Erythroblast (primary cell): ENCODE data around the gene WDR5.

Source experiments
- DNase-seq, 2 experiments: peaks; one replicate each; lab custom pipeline; 2025; lab: John Stamatoyannopoulos, UW
- GATA1 ChIP-seq: IDR thresholded peaks from 2 replicates; pipeline ENCODE4 v1.6.1; 2011; ENCODE audit warnings: low read depth, mild to moderate bottlenecking, control low read depth, low read length, moderate library complexity
- POLR2A ChIP-seq: IDR thresholded peaks from 2 replicates; pipeline ENCODE4 v1.6.1; 2011; ENCODE audit warnings: mild to moderate bottlenecking, low read length

The WDR5 gene

DNA sequence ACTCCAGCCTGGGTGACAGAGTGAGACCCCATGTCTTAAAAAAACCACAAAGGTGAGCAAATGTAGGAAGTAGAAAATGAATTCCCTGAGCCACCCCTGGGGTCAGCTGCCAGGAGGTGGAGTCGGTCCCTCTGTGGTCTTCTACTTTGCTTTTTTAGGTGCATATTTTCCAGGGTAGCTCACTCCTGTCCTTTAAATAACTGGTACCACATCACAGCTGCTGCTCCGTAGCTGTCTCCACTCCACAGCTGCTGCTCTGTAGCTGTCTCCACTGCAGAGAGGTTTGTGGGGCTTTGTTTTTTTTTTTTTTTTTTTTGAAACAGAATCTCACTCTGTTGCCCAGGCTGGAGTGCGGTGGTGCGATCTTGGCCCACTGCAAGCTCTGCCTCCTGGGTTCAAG, 8.9 kb downstream of the WDR5 start:
- TF ChIP-seq POLR2A (no peak), GATA1 (no peak)
- no peak for DNase-seq

DNA sequence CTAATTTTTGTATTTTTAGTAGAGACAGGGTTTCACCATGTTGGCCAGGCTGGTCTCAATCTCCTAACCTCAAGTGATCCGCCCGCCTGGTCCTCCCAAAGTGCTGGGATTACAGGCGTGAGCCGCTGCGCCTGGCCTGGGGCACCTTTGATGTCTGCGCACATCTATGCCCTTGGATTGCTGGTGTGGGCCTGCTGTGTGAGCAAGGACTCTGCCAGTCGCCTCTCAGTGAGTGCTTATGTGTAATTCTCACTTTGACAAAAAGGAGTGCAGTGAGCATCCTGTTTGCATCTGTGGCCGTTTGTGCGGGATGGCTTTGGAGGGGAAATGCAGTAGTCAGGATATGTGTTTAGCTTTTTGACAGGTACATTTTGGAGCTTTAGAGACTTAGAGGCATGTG, 9.4 kb downstream of the WDR5 start:
- DNase-seq: no peak
- TF ChIP-seq GATA1 (no peak), POLR2A (no peak)

DNA sequence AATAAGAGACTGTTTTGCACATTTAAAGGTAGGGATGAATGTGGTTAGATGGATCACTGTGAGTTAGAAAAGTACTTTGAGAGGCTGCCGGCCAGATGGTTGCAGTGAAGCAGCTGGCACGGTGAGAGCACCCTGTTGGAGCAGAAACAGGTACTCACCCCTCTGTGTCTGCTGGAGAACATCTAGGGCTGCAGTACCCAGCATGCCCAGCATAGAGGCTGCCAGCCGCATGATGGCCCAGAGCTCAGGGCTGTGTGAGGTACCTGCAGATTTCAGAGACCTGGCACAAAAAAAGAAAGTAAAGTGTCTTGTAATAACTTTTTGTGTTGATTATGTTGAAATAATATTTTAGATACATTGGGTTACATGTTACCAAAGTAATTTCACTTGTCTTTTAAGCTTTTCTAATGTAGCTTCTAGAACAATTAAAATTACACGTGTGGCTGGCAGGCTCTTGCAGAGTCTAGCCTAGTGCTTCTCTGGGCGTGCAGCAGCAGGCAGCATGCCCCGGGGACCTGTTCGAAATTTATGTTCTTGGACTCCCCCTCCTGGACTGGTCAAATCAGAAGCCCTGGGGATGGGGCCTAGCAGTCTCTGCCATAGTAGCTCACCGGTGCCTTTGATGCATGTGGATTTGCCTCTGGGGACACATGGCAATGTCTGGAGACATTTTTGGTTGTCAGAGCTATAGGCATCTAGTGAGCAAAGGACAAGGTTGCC, 11.1 kb downstream of the WDR5 start:
- TF ChIP-seq GATA1 (no peak), POLR2A (no peak)
- DNase-seq: no peak

DNA sequence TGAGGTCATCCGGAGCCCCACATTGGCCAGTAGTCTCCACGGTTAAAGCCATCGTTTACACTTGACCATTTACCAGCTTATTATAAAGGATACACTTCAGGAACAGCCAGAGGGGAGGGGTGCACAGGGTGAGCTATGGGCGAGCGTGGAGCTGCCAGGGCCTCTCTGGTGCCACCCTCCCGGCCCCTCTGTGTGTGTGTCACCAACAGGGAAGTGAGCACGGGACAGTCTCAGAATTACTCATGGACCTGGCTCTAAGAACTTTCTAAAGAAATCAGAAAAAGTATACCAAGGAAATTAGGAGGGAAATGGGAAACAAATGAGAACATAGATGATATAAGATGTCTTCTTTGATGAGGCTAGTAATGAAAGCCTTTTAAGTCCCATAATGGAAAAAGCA, 13.5 kb downstream of the WDR5 start:
- DNase-seq: no peak

DNA sequence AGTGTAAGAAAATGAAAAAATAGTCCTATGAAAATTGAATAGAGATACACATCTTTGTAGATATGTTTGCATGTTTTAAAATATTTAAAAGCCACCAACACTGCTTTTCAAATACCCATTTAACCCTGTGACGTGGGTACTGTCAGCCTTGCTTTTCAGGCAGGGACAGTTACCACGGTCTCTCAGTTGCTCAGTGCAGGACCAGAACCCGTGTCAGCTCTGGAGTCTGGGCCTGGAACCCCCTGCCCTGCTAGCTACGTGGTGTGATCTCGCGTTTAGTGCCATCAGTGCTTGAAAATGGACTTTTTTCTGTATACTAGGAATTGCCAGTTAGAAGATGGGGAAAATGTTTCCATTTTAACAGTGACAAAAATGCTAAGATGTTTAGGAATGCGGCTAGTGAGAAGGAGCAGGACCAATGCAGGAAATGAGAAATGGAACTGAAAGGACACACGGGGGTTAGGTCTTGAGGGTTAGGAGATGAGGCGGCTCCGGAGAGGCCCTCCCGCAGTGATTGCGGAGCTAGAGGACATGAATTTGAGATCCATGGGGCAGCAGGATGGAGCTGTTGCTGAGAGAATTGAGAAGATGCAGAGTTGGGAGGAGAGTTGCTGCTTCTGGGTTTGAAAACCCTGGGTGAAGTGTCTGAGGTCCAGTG, 14.8 kb downstream of the WDR5 start:
- no peak for TF ChIP-seq GATA1
- no peak for TF ChIP-seq POLR2A
- DNase-seq: no peak

More for the DNA sequence above, 13.5 kb downstream of the WDR5 start:
- TF ChIP-seq POLR2A: no peak
- no peak for TF ChIP-seq GATA1

DNA sequence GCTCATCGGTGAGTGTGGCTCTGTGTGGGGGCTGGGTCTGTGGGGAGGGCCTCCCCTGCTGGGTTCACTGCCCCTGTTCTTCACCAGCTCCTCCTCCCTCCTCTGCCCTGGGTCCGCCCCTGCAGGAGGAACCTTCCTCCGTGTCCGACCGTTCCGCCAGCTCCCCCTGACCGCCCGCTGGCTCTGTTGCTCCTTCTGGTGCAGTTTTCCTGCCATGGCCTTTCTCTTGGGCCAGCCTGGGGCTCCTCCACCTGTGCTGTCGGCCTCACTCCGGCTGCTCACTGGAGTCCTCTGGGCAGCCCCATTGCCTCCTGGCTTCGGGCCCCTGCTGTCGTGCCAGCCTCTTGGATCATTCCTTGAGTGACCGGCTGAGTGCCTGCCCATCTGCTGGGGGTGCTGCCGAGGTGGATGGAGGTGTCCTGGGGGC, 16.2 kb downstream of the WDR5 start:
- no peak for DNase-seq
- TF ChIP-seq POLR2A: no peak

DNA sequence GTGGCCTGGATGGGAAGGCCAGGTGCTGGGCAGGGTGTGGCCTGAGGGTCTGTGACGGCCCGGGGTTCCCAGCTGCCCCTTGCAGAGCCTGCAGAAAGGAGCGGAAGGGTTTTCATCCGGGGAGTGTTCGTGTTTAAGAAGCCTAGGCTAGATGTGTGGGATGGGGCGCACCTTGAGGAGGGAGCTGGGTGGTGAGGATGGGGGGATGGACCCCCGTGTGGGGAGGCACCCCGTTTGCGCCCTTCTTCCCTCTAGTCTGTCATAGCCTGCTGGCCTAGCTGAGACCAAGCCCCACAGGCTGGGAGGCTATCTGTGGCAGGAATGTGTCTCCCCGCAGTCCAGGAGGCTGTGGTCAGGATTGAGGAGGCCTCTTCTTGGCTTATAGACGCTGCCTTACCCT, 16.6 kb downstream of the WDR5 start:
- no peak for DNase-seq
- TF ChIP-seq GATA1: no peak
- no peak for TF ChIP-seq POLR2A

DNA sequence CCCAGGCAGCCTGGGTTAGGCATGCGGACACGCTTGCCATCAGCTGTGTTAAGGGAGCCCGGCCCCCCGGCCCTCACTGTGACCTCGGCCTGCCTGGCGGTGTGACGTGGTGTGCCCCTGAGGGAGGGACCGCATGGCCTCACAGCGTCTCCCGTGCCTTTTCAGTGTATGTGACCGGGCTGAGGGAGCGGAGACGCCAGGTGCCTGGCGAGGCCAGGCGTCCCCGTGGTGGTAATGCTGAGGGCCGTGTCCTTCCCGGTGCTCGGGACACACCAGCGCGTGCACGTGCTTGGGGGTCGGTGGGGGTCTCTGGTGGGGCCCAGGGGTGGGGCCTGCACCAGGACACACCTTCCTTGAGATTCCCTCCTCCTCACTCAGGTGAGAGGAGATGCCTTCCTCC, 17.6 kb downstream of the WDR5 start:
- no peak for DNase-seq
- TF ChIP-seq POLR2A (no peak), GATA1 (no peak)

DNA sequence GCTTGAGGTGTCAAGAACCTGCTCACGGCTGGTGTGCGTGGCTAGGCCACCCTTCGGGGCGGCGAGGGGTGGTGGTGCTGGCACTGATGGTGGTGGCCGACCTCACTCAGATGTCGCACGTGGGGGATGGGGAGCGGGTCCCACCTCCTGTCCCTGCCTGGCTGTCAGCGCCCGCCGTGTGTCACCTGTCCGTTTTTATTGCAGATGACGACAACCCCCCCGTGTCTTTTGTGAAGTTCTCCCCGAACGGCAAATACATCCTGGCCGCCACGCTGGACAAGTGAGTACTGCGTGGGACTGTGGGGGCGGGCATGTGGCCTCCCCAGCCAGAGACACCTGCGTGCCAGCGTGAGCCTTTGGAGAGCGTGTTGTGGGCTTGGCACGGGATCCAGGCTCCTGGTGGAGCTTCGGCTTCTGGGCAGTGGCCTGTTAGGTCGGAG, 18.4 kb downstream of the WDR5 start:
- TF ChIP-seq GATA1 (no peak), POLR2A (no peak)
- DNase-seq: no peak

DNA sequence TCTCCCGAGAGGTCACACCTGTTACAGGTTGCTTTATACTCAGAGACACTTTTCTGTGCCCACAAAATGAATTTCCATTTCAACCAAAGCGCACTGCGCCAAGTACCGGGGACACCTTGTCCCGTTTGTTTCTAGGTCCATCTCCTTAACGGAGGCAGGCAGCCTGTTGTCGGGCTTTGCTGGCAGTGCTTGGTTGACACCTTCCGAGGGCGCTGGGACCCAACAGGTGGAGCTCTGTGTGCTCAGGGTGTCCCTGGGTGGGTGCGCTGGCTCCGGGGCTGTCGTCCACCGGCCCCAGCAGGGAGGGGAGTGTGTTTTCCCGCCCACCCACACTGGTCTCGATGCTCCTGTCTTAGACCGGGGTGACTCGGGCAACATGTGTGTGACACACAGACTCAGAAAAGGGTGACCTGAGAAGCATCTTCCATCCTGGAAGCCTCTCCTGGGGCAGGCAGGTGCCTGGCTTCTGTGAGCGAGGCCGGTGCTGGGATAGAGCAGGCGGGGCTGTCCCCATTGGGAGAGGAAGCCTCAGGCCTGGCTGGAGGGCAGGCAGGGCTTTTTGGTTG, 20.0 kb downstream of the WDR5 start:
- TF ChIP-seq GATA1 (no peak), POLR2A (no peak)
- no peak for DNase-seq

DNA sequence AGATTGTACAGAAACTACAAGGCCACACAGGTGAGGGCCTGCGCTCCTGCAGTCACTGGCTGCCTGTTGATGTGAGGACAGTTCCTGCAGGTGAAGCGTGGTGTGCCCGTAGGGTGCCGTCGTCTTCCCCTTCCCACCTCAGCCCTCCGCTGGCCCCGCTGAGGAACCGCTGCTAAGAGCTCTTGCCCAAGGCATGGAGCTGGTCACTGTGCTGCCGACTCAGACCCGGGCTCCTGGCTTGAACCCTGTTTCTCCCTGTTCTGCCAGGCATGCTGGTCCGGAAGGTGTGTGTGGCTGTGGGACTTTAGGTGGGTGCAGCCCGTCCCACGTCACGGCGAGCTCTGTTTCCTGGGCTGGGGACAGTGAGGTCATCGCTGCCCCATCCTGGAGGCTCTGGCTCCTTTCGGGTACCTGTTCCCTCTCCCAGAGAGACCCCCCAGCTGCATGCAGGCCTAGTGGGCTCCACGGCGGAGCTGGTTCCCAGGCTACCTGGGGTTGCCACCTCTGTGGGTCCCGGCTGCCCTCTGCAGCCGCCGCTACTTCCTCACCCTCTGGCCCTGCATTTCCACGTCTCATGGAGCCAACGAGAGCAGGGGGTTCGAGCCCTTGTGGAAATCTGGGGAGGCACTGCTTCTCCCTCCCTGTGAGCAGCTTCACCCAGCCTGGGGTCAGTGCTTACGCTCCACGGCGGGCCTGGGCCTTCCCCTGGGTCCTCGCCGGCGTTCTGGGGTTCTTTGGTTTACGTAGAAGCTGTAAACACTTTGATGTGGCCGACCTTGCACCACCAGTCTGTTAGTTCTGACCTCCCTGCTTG, 20.9 kb downstream of the WDR5 start:
- no peak for DNase-seq
- TF ChIP-seq GATA1: no peak
- TF ChIP-seq POLR2A: no peak

DNA sequence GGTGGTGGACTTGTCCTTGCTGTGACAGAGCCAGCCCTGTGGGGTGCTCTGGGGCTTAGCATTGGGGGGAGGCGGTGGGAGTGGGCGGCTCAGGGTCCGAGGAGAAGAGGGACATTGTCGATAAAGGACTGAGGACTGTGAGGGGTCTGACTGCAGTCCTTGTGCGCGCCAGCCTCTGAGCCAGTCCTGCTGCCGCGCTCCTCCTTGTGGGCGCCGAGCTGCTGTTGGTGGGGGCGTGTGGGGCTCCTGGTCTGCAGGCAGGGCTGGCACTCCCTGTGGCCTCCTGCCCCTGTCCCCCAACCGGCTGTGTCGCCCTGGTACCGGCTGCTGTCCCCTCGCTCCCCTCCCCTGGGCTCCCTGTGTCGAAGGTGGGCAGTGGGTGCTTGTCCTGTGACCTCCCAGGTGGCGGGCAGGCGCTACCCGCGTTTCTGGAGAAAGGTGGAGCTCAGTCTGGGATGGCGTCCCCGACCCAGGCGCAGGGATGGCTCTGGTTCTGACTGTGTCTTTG, 21.6 kb downstream of the WDR5 start:
- no peak for DNase-seq
- TF ChIP-seq GATA1 (no peak), POLR2A (no peak)

DNA sequence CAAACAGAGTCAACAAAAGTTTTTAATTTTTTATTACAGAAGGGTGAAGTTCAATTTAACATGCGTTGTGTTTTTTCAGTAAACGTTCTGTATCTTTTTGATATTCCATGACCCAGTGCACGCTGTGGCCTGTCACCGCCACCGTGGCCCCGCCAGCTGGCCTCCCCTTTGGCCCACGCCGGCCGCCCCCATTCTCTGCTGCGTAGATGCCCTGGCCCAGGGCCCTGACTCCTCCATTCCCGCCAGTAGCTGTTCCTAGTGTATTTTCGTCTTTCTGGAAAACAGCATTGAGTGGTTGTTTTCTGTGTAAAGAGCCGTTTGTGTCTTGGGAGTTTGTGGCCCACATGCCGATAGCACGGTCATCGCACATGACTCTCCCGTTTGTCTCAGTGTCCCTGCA, 22.4 kb downstream of the WDR5 start:
- DNase-seq: no peak
- TF ChIP-seq POLR2A (no peak), GATA1 (no peak)
